HG03521 (cell line): ENCODE results near the gene ERCC3.
"Not testable (repeated sequence)": the region's sequence is repeated elsewhere in the genome, so short reads cannot be mapped to it uniquely, and the experiment has no call there.

ENCODE experiments used
- ATAC-seq: cut with Tn5 transposase; IDR thresholded peaks from one replicate; pipeline ENCODE4 v1.9.1; 2021; ENCODE audit warnings: mild to moderate bottlenecking, moderate library complexity; ENCODE audit not compliant: unreplicated experiment

The ERCC3 gene

DNA sequence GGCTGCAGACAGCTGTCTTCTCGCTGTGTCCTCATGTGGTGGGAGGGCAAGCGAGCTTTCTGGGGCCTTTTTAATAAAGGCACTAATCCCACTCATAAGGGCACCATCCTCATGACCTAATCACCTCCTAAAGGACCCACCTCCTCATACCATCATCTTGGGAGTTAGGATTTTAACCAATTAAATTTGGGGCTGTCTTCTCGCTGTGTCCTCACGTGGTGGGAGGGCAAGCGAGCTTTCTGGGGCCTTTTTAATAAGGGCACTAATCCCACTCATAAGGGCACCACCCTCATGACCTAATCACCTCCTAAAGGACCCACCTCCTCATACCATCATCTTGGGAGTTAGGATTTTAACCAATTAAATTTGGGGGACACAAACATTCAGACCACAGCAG lies 66.7 kb downstream of the ERCC3 start:
- not testable (repeated sequence) for ATAC-seq

- peak; percentile 86 for ATAC-seq
Measured at GRCh38 chr2:127226520-127227263, 67.3 kb downstream of the ERCC3 start.

GRCh38 chr2:127226132-127226519 lies 67.8 kb downstream of the ERCC3 start:
- ATAC-seq, result no peak

- no peak for ATAC-seq
Measured at GRCh38 chr2:127225186-127225960, 68.6 kb downstream of the ERCC3 start.

- not testable (repeated sequence) for ATAC-seq
Measured at GRCh38 chr2:127224135-127224534, 69.8 kb downstream of the ERCC3 start.

- ATAC-seq, result no peak
Measured at GRCh38 chr2:127220768-127221527, 73.0 kb downstream of the ERCC3 start.

- no peak for ATAC-seq
Measured at GRCh38 chr2:127220102-127220767, 73.7 kb downstream of the ERCC3 start, which contains the start of gene CYP27C1. CYP27C1 (minus strand) TSS chr2:127220299; CDS start chr2:127220270, 29 bp downstream.

- ATAC-seq, result no peak
Measured at GRCh38 chr2:127219171-127220070, 74.5 kb downstream of the ERCC3 start.

DNA sequence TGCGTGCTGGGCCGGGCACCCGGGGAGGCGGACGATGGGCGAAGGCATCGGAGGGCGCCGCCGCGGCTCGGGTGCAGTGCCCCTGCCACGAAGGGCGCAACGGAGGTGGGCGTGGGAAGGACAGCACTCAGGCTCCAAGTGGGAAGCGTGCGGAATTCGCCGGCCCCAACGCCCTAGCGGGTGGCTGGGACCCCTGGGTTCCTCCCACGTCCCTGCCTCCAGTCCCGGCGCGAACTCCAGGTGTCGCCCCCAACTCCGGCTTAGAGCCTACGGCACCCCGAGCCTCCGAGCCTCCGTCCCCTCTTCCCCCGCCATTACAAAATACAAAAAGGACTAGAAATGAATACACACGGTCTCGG lies 75.2 kb downstream of the ERCC3 start:
- ATAC-seq, result no peak

DNA sequence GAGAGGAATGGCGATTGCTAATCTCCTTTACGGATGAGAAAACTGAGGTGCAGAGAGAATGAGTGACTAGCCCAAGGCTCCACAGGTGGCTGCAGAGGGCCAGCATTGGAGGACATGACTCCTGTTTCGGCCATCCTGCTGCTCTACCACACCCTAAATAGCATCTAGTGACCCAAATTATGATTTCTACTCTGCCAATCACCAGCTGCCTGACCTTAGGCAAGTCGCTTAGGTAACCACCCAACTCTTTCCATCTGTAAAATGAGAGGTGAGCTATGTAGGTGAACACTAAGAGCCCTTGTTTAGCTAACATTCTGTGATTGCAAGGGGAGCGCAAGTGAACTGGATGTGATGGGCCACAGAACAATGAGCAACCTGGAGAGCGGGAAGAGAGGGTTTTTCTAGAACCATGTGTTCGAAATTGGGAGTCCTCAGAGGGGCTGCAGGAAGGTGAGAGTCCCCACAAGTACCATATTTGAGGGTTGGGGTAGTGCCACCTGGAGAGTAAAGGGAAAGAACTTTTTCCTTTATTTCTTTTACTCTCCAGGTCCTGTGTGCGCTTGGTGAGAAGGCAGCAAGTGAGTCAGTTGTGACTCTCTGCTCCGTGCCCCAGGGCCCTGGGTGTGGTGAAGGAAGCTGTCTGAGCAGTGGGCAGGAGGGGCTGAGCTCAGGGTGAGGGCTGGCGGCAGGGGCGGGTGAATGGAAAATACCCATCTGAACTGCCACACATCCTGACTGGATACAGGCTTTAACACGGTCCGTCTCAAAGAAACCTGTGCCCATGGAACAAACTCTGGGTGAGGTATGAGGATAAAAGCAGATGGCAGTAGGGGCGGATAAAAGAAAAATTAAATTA lies 76.2 kb downstream of the ERCC3 start:
- no peak for ATAC-seq

- no peak for ATAC-seq
Measured at GRCh38 chr2:127216593-127216992, 77.4 kb downstream of the ERCC3 start.

DNA sequence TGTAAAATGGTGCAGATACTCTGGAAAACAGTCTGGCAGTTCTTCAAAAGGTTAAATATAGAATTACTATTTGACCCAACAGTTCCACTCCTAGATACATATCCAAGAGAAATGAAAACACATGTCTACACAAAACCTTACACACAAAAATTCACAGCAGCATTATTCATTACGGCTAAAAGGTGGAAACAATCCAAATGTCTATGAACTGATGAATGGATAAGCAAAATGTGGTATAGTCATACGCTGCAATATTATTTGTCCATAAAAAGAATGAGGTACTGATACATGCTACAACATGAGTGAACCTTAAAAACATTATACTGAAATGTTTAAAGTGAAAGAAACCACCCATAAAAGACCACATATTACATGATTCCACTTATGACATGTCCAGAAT lies 77.8 kb downstream of the ERCC3 start:
- ATAC-seq, result no peak

- not testable (repeated sequence) for ATAC-seq
Measured at GRCh38 chr2:127214201-127214600, 79.7 kb downstream of the ERCC3 start.

- ATAC-seq, result no peak
Measured at GRCh38 chr2:127208313-127208712, 85.6 kb downstream of the ERCC3 start.
